Stimulated activated CD4-positive, alpha-beta T cell treated with anti-CD3 and anti-CD28 coated beads, Interleukin-1b, Interleukin-23, amount 100 ng/mL, for 1 hour (primary cell): ENCODE measurements around the gene BAIAP2.
"Not testable (repeated sequence)": the region's sequence is repeated elsewhere in the genome, so short reads cannot be mapped to it uniquely, and the experiment has no call there.

ENCODE experiments used
- DNase-seq, 2 donors: peaks; one replicate each; pipeline ENCODE4 v3.0.0-alpha.2; 2020; ENCODE audit warnings: low read depth in 2 of 2

BAIAP2 gene

GRCh38 chr17:81025065-81025740 lies 9.7 kb upstream of the BAIAP2 start:
- DNase-seq, result no peak

- no peak for DNase-seq
These were observed 9.2 kb upstream of the BAIAP2 start for GRCh38 chr17:81025741-81026129.

- no peak for DNase-seq
These were observed 8.5 kb upstream of the BAIAP2 start for GRCh38 chr17:81026266-81027036.

- no peak for DNase-seq
These were observed 7.9 kb upstream of the BAIAP2 start for GRCh38 chr17:81027038-81027437.

GRCh38 chr17:81027591-81028505 lies 7.1 kb upstream of the BAIAP2 start:
- DNase-seq, result no peak

GRCh38 chr17:81028506-81028858 lies 6.5 kb upstream of the BAIAP2 start:
- no peak for DNase-seq

- DNase-seq, result no peak
These were observed 5.1 kb upstream of the BAIAP2 start for GRCh38 chr17:81029859-81030258.

- DNase-seq, result not testable (repeated sequence)
These were observed 4.6 kb upstream of the BAIAP2 start for GRCh38 chr17:81030312-81030711.

- DNase-seq, result no peak
These were observed 4.0 kb upstream of the BAIAP2 start for GRCh38 chr17:81030741-81031565.

- DNase-seq, result no peak
These were observed 3.1 kb upstream of the BAIAP2 start for GRCh38 chr17:81031566-81032550.

GRCh38 chr17:81032641-81033480 lies 2.1 kb upstream of the BAIAP2 start:
- no peak for DNase-seq

GRCh38 chr17:81033535-81034167 lies 1.3 kb upstream of the BAIAP2 start:
- no peak for DNase-seq

GRCh38 chr17:81034168-81034777 lies 678 bp upstream of the BAIAP2 start:
- DNase-seq, result no peak

- no peak for DNase-seq
These were observed 708 bp downstream of the BAIAP2 start for GRCh38 chr17:81035521-81036196.

GRCh38 chr17:81036197-81036941 lies 1.4 kb downstream of the BAIAP2 start:
- DNase-seq, result no peak

GRCh38 chr17:81037026-81037797 lies 2.3 kb downstream of the BAIAP2 start:
- no peak for DNase-seq
